ENCODE measurements around the gene EGR2. TPM values are rescaled to one million over a fixed set of nuclear protein-coding genes. Genes with fewer than 3 reads are reported as not detected.

Gene EGR2
- total RNA-seq, 1 donor from 2014 or later: 1.2 TPM

DNA sequence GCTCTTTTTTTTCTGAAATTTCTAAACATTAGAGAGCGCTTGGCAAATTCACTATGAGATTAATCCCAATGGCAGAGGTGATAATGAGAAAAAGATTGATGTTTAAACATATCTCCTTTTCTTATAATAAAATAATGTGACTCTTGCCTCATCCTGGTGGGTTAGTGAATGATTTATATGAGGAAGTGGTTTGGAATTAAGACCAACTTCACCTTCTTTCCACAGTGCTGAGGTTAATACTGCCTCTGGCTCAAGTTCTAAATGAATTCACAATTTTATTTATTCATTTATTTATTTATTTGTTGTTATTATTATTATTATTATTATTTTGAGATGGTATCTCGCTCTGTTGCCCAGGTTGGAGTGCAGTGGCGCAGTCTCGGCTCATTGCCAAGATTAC is 52.2 kb downstream of the EGR2 start:
- H3K4me1 Mint-ChIP-seq (ENCODE audit: unreplicated experiment): peaks cover 43% of the 10 kb centered on the region
- TF ChIP-seq, protein P1, sequence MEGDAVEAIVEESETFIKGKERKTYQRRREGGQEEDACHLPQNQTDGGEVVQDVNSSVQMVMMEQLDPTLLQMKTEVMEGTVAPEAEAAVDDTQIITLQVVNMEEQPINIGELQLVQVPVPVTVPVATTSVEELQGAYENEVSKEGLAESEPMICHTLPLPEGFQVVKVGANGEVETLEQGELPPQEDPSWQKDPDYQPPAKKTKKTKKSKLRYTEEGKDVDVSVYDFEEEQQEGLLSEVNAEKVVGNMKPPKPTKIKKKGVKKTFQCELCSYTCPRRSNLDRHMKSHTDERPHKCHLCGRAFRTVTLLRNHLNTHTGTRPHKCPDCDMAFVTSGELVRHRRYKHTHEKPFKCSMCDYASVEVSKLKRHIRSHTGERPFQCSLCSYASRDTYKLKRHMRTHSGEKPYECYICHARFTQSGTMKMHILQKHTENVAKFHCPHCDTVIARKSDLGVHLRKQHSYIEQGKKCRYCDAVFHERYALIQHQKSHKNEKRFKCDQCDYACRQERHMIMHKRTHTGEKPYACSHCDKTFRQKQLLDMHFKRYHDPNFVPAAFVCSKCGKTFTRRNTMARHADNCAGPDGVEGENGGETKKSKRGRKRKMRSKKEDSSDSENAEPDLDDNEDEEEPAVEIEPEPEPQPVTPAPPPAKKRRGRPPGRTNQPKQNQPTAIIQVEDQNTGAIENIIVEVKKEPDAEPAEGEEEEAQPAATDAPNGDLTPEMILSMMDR (IDR thresholded peaks at IDR 0.05; ENCODE audit: unreplicated experiment): no peak
- H3K36me3 Mint-ChIP-seq (ENCODE audit: low read depth, unreplicated experiment): peaks cover 5% of the 10 kb centered on the region

DNA sequence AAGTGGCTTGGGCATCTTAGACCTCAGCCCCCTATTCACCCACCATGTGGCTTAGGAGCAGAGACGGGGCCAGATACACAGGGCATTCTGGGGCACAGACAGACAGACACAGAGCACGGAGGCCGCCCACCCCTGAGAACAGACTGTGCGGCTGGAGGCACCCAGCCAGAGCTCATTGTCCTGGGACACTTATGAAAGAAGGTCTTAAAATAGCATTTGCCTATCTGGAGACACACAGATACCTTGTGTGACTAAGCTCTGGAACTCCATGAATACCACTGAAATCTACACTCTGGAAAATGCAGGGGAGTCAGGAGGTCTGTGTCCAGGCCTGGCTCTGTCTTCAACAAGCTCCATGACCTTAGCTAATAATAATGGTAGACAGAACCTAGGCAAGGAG is 53.0 kb downstream of the EGR2 start:
- Mint-ChIP-seq H3K27ac (ENCODE audit: unreplicated experiment) (no peak overlapping the region), H3K27me3 (ENCODE audit: unreplicated experiment) (peaks cover 2% of the 10 kb centered on the region)
- no peak for DNase-seq (ENCODE audit: low spot score)

More for the DNA sequence above, 52.2 kb downstream of the EGR2 start:
- no peak overlapping the region for H3K4me3 Mint-ChIP-seq (ENCODE audit: unreplicated experiment)
- no peaks in the 10 kb centered on the region for H3K9me3 Mint-ChIP-seq (ENCODE audit: unreplicated experiment)
- peaks cover 4% of the 10 kb centered on the region for H3K27me3 Mint-ChIP-seq (ENCODE audit: unreplicated experiment)
- H3K27ac Mint-ChIP-seq (ENCODE audit: unreplicated experiment): no peak overlapping the region
- DNase-seq (ENCODE audit: low spot score): no peak

More for the DNA sequence above, 53.0 kb downstream of the EGR2 start:
- Mint-ChIP-seq H3K4me3 (ENCODE audit: unreplicated experiment) (no peak overlapping the region), H3K36me3 (ENCODE audit: low read depth, unreplicated experiment) (peaks cover 2% of the 10 kb centered on the region), H3K9me3 (ENCODE audit: unreplicated experiment) (no peaks in the 10 kb centered on the region), H3K4me1 (ENCODE audit: unreplicated experiment) (peaks cover 48% of the 10 kb centered on the region)
- TF ChIP-seq, protein P1 (IDR thresholded peaks at IDR 0.05; ENCODE audit: unreplicated experiment): no peak

Other genes with a start within 250 kb of the EGR2 start
- 25.7 TPM for gene ADO, start 11.6 kb downstream of the EGR2 start, total RNA-seq (ENCODE audit: unreplicated experiment)